Prostate gland (tissue), 2 donors: ENCODE measurements around the gene TLR6. TPM values are rescaled to one million over a fixed set of nuclear protein-coding genes. Genes with fewer than 3 reads are reported as not detected.

ENCODE experiments used
- DNase-seq: peaks from one replicate; pipeline ENCODE4 v3.0.0-alpha.2; 2019; ENCODE audit warnings: low spot score
- H3K27ac ChIP-seq, 2 donors: fragments of 200-600 bp; sonication (generic); 2 replicates each; pipeline ENCODE4 v1.5.1; 2017 to 2019
- H3K27me3 ChIP-seq: fragments of 200-600 bp; sonication (generic); replicated peaks from 2 replicates; pipeline ENCODE4 v1.5.1; 2019; ENCODE audit not compliant: insufficient read depth
- H3K36me3 ChIP-seq, 2 donors: fragments of 200-600 bp; sonication (generic); 1 replicate in 1 of 2; 2 replicates in 1 of 2; pipeline versions ENCODE4 v1.5.1 to v1.8.1; 2017 to 2019
- H3K4me1 ChIP-seq: fragments of 200-600 bp; sonication (generic); replicated peaks from 2 replicates; pipeline ENCODE4 v1.5.1; 2019
- H3K4me3 ChIP-seq, 2 donors: fragments of 200-600 bp; sonication (generic); 2 replicates each; pipeline ENCODE4 v1.5.1; 2017 to 2019
- H3K9me3 ChIP-seq: fragments of 200-600 bp; sonication (generic); 2 replicates; pipeline ENCODE4 v1.5.1; 2017
- POLR2A ChIP-seq: fragments of 450-650 bp; IDR thresholded peaks from one replicate; pipeline ENCODE4 v1.6.1; 2016; ENCODE audit warnings: antibody characterized with exemption, mild to moderate bottlenecking
- POLR2AphosphoS5 ChIP-seq: sonication (generic); formaldehyde crosslinking; IDR thresholded peaks from one replicate; pipeline ENCODE4 v1.6.1; 2017; ENCODE audit warnings: antibody characterized with exemption
- WGBS: methylation state at CpG from one replicate; pipeline ENCODE4 v1.1.5; 2018; 5-methylcytosine and 5-hydroxymethylcytosine counted together
- intact Hi-C: fragments of 100-400 bp; cut with DNase I; formaldehyde crosslinking; loops from one replicate; pipeline ENCODE4 v1.14.2; 2022
- total RNA-seq, 2 donors: library from RNA; depleted of rRNA; stranded (reverse); fragments of >200 nt; gene quantifications; one replicate each; pipeline ENCODE4 v1.1.0, GENCODE V29; 2016
- TF ChIP-seq, protein P1 (sequence below), 4 experiments: fragments of 200-600 bp in 2 of 4; fragments of 450-650 bp in 2 of 4; sonication (generic) in 2 of 4; IDR thresholded peaks; 1 replicate in 3 of 4; 2 replicates in 1 of 4; pipeline ENCODE4 v1.5.1; 2016 to 2019; ENCODE audit warnings: antibody characterized with exemption in 4 of 4, mild to moderate bottlenecking in 2 of 4, moderate library complexity in 2 of 4

TLR6 gene
- total RNA-seq, 2 donors from 2014 or later: 1.0 to 1.5 TPM

- Histone ChIP-seq H3K4me1 (no peaks in the 10 kb centered on the region), H3K27ac (peak within 1 kb of the TSS; percentile 97), H3K36me3 (no peaks in the 10 kb centered on the region), H3K27me3 (no peaks in the 10 kb centered on the region), H3K9me3 (no peaks in the 10 kb centered on the region), H3K4me3 (peak within 1 kb of the TSS; percentile 85 to 86)
- intact Hi-C loops: loop anchor here (10.0 kb wide), 1 partner anchor 183 kb away; no protein-coding TSS in a partner anchor
- under 1% methylated on average over 33 of the region's 66 CpGs for WGBS
- TF ChIP-seq POLR2A: peak; percentile 55
- TF ChIP-seq POLR2AphosphoS5: no peak
- TF ChIP-seq, protein P1, sequence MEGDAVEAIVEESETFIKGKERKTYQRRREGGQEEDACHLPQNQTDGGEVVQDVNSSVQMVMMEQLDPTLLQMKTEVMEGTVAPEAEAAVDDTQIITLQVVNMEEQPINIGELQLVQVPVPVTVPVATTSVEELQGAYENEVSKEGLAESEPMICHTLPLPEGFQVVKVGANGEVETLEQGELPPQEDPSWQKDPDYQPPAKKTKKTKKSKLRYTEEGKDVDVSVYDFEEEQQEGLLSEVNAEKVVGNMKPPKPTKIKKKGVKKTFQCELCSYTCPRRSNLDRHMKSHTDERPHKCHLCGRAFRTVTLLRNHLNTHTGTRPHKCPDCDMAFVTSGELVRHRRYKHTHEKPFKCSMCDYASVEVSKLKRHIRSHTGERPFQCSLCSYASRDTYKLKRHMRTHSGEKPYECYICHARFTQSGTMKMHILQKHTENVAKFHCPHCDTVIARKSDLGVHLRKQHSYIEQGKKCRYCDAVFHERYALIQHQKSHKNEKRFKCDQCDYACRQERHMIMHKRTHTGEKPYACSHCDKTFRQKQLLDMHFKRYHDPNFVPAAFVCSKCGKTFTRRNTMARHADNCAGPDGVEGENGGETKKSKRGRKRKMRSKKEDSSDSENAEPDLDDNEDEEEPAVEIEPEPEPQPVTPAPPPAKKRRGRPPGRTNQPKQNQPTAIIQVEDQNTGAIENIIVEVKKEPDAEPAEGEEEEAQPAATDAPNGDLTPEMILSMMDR (IDR thresholded peaks at IDR 0.05): peak in 1 of 4 experiments; percentile 1
- peak; percentile 77 for DNase-seq
Measured at GRCh38 chr4:38867478-38868058, 11.0 kb upstream of the TLR6 start, which contains the start of gene FAM114A1. Gene FAM114A1, plus strand, starts transcription at chr4:38867806. Its CDS starts 10,273 bp downstream, at chr4:38878079.

DNA sequence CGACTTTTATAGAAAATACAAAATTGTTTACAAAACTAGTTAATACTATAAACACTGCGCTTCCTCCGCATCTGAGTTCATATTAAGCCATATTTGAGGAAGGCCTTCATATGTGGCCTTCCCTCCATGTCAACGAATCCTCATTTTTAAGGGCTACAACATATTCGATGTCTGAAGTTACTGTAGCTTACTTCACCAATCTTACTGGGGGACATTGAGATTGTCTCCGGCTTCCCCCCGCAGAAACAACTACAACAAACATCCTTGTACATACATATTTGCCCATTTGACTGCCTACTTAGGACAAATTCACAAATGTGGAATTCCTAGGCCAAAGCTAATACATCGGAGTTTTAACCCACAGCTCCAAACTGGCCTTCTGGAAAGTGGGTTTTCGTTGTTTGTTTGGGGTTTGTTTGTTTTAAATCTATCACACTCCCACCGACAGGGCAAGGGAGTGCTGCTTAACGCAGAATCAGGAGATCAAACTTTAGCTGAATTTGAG, 10.4 kb upstream of the TLR6 start:
- no peaks in the 10 kb centered on the region for H3K9me3 ChIP-seq
- no peaks in the 10 kb centered on the region for H3K36me3 ChIP-seq
- no peak for DNase-seq
- peak overlapping the region; percentile 97 for H3K27ac ChIP-seq
- no peaks in the 10 kb centered on the region for H3K27me3 ChIP-seq
- H3K4me3 ChIP-seq: peak overlapping the region; percentile 85 to 86
- TF ChIP-seq, protein P1 (IDR thresholded peaks at IDR 0.05): peak in 1 of 4 experiments; percentile 12
- TF ChIP-seq POLR2AphosphoS5: no peak
- no peaks in the 10 kb centered on the region for H3K4me1 ChIP-seq
- intact Hi-C loops: loop anchor here (10.0 kb wide), 1 partner anchor 182 kb away; no protein-coding TSS in a partner anchor
- 48% methylated on average over 11 of the region's 11 CpGs for WGBS

DNA sequence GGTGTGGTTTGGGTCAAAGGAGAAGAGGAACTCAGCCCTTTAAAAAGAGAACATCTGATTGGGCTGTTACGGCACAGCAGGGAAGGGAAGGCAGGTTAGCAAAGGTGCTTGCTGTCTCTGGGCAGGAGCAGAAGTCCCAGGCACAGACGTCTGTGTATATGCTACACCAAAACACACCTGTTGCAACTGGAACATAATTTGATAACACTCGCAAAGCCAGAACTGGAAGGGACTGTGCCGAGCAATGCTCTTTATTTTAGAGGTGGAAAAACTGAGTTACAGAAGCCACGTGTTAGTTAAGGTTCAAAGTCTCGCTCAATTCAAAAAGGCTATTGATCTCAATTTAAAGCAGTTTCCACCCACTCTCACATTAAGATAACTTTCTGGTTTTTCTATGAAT, 8.8 kb upstream of the TLR6 start:
- intact Hi-C loops: loop anchor here (10.0 kb wide), 1 partner anchor 181 kb away; no protein-coding TSS in a partner anchor
- WGBS: 73% methylated on average over 6 of the region's 6 CpGs
- Histone ChIP-seq H3K4me3 (no peak overlapping the region), H3K27ac (no peak overlapping the region), H3K9me3 (no peaks in the 10 kb centered on the region), H3K27me3 (no peaks in the 10 kb centered on the region), H3K36me3 (no peaks in the 10 kb centered on the region), H3K4me1 (no peaks in the 10 kb centered on the region)
- no peak for DNase-seq
- TF ChIP-seq POLR2AphosphoS5 (no peak), POLR2A (no peak)
- TF ChIP-seq, protein P1 (IDR thresholded peaks at IDR 0.05): no peak

DNA sequence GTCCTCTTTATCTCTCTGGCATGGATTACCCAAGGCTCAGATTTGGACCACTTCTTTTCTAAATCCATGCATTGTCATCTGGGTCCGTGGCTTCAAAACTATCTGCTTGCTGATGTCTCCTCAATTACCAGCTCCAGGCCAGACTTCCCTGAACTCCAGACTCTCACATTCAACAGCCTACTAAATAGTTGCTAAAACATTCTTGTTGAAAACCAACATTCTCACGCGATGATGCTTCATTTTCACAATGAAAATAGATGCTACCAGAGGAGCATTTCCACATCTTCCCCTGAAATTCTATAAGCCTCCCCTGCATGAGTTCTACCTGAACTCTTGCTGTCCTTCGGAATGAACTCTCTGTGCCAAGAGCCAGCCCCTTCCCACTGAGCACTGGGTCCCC, 5.2 kb upstream of the TLR6 start:
- Histone ChIP-seq H3K27me3 (no peaks in the 10 kb centered on the region), H3K9me3 (no peaks in the 10 kb centered on the region), H3K27ac (no peak overlapping the region), H3K4me3 (no peak overlapping the region), H3K36me3 (no peaks in the 10 kb centered on the region), H3K4me1 (no peaks in the 10 kb centered on the region)
- 92% methylated on average over 4 of the region's 4 CpGs for WGBS
- intact Hi-C loops: loop anchor here (10.0 kb wide), 1 partner anchor 177 kb away; no protein-coding TSS in a partner anchor
- no peak for DNase-seq
- TF ChIP-seq POLR2A: no peak
- TF ChIP-seq, protein P1 (IDR thresholded peaks at IDR 0.05): no peak
- TF ChIP-seq POLR2AphosphoS5: no peak
